Fibroblast of skin of back (primary cell): ENCODE results near the gene GALR1. TPM values are rescaled to one million over a fixed set of nuclear protein-coding genes. Genes with fewer than 3 reads are reported as not detected.
A peak's percentile ranks its signal among the peaks of the same experiment; 100 is the strongest.
"Not testable (repeated sequence)": the region's sequence is repeated elsewhere in the genome, so short reads cannot be mapped to it uniquely, and the experiment has no call there.

ENCODE experiments used
- DNase-seq: peaks from one replicate; pipeline ENCODE4 v3.0.0-alpha.2; 2013
- polyA plus RNA-seq, 2 experiments: library from polyadenylated mRNA; unstranded; fragments of 120-200 nt; gene quantifications; one replicate each; pipeline ENCODE4 v1.2.1, GENCODE V29; 2013; ENCODE audit not compliant: insufficient read length in 2 of 2

The GALR1 gene, protein sequence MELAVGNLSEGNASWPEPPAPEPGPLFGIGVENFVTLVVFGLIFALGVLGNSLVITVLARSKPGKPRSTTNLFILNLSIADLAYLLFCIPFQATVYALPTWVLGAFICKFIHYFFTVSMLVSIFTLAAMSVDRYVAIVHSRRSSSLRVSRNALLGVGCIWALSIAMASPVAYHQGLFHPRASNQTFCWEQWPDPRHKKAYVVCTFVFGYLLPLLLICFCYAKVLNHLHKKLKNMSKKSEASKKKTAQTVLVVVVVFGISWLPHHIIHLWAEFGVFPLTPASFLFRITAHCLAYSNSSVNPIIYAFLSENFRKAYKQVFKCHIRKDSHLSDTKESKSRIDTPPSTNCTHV
- polyA plus RNA-seq (2013, experiment 1 of 2; ENCODE audit: insufficient read length) = not detected
- polyA plus RNA-seq (2013, experiment 2 of 2; ENCODE audit: insufficient read length) = not detected

DNA sequence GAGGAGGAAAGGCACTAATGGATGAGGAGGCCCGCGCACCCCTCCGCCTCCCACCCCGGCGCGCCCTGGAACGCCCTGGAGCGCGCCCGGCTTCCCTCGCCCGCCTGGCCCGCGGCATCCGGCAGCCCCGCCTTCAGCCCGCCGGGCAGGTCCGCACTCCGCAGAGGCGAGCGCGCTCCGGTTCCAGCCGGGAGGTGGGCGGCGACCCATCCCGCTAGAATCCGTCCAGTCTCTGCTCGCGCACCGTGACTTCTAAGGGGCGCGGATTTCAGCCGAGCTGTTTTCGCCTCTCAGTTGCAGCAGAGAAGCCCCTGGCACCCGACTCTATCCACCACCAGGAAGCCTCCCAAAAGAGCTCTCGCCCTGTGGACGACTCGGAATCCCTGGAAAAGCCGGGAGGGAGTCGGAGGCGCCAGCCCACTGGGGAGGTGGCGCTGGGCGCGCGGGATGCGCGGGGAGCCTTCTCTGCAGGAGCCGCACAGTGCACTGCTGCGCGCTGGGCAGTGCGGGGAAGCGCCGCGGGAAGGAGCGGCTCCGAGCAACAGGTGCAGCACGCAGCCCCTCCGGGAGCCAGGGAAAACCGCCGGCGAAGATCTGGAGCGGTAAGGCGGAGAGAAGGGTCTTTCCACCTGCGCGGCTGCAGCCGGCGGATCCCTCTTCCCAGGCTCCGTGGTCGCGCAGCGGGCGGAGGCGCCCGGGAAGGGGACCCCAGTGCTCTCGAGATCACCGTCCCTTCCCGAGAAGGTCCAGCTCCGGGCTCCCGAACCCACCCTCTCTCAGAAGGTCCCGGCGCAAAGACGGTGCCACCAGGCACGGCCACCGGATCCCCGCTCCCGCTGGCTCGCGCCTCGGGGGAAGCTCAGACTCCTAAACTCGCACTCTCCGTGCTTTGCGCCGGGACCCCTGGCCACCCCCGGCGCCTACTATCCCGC is at the start of gene GALR1:
TSS of gene GALR1 (plus strand) at position 280 of the 932 bp plus-strand sequence. CDS start 701 bp downstream, outside the sequence.
- no peak for DNase-seq

DNA sequence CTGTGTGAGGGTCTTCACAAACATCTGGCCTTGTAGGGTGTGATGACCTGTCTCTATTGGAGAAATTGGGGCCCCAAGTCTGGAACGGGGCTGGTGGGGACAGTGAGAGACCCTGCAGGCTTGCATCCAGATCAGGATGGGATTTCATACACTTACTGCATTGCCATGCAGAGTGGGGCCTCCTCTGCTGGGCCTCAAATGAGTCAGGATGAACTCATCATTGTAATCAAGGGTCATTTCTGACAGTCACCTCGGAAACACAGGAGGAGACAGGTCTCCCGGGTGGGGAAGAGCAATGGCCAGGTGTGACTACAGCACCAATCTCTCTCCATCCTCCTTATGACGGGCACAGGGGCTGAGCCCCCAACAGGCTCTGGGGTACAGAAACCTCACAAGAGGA is 48.1 kb upstream of the GALR1 start:
- no peak for DNase-seq

DNA sequence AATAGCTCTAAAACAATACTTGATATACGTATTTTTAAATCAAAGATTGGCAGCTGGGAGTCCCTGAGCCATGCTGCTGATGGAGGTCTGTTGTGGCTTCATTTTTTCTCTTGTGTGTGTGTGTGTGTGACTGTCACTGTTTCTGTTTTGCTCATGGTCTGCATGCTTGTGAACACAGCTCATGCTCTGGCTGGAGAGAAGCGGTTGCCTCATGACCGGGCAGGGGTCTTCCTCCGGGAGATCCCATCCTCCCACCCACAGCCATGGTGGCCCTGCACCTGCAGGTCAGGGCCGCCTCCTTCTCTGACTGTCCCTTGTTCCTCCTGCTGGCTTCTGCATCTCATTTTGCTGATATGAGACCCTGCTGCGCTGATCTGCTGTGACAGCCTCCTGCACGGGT is 47.3 kb upstream of the GALR1 start:
- DNase-seq = no peak

DNA sequence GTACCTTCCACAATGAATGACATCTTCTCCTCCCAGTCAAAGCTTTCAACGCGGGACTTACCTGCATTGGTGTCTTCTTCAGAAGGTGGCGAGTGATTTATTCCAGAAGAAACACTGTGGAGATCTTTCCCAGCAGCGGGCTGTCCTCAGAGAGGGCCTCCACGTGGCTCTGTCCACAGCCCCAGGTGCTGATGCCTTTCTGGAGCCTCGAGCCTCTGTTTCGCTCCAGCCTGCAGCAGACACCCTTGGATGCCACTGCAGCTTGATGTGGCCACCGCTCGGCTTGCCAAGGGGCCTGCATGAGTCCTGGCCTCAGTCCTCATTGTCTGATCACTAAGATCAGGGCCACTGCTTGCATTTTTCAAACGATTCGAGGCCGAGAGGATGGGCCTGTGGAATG is 46.6 kb upstream of the GALR1 start:
- no peak for DNase-seq

DNA sequence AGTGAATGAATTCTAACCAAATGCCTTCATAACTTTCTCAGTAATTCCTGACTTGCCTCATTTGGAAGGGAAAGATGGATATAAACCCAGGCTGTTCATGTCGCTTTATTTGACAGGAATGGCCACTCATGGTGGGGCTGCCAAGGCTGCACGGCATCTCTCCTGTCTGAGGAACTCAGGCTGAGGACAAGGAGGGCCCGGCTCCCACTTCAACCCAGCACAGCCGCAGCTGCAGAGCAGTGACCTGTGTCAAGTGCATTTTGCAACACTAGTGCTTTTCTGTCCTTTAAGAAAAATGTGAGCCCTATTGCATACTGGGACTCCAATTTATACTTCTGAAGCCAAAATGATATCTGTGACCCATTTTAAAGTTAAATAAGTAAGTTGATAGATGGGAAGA is 45.8 kb upstream of the GALR1 start:
- no peak for DNase-seq

DNA sequence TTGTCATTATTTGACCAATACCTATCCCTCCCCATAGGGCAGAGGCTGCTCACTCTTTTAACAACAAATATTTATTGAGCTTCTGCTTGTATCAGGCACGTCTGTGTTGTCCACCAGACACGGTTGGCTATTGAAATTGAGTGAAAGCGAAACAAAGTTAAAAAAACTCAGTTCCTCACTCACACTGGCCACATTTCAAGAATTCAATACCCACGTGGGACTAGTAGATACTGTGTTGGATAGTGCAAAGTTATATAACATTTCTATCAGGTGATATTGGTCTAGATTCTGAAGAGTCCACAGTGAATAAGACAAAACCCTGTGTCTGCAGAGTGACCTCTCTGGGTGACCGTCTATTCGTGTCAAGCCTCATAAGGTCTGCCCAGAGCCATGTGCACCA is 43.9 kb upstream of the GALR1 start:
- DNase-seq = no peak

DNA sequence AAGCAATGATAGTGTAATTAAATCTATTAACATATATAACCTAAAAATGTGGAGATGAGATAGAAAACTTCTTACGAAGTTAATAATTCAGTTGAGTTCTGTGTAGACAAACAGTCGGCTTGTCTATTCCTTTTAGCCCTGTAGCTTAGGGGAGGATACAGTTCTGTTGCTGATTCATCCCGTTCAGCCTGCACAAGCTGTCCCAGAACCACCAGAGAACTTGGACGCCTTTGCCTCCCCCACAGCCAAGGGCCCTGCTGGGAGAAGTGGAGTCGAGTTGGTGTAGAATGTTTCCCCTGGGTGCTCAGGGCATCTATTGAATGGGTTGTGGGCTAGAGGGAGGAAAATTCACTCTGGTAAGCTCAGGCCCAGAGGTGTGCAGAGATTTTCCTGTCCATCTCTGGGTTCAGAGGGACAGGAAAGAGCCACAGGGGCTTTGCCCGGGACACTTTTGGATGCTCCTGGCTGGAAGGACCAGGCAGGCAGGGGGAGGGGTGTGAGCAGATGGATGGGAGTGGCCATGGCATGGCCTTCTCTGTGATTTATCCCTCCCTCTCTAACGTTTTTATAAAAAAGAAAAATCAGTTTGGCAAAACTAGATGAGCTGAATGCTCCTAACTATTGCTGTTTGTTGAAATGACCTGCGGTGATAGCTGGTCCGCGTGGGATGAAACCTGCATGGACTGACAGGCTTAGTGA is 42.8 kb upstream of the GALR1 start:
- DNase-seq = peak; percentile 65

DNA sequence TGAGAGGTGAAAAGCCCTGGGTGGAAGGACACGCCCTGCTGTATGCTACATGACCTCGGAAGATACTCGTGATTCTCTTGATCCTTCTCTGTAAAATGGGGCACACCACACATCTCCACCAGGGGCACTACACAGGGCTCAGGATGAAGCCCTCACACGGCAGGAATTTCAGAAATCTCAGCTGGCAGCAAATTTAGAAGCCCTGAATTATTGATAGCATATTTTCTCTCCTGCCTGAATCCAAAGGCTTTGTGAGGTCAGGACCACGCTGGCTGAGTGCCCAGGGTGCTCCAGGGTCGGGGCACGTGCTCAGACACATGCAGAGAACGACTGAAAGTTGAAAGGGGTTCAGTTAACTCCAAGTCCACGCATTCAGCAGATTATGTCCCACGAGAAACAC is 42.1 kb upstream of the GALR1 start:
- DNase-seq = peak; percentile 84

DNA sequence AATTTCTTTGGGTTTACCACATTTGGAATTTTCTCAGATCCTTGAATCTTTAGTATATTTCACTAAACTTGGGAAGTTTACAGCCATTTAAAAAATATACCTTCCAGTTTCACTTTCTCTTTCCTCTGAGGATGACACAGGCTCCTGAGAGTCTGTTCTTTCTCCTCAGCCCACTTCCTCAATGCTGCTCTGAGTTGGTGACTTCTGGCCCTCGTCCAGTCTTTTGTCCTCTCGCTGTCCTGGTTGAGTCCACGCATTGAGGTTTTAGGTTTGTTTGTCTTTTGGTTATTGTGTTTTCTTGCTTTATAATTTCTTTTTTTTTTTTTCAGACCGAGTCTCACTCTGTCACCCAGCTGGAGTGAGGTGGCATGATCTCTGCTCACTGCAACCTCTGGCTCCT is 40.7 kb upstream of the GALR1 start:
- peak; percentile 65 for DNase-seq

DNA sequence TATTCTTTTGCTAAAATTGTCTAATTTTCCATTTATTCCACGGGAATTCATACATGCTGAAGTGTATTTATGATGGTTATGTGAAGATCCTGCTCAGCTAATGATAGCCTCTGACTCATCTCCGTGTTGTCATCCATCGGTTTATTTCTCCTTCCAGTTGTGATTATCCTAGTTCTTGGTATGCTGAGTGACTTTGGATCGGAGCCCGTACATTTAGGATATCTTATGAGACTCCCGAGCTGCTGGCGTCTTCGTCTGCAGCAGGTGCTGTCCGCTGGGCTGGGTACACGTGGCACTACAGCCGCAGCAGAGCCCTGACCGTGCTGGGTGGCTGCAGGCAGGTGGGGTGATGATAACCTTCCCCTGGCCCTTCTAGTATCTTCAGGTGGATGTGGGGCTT is 40.1 kb upstream of the GALR1 start:
- DNase-seq = peak; percentile 58

DNA sequence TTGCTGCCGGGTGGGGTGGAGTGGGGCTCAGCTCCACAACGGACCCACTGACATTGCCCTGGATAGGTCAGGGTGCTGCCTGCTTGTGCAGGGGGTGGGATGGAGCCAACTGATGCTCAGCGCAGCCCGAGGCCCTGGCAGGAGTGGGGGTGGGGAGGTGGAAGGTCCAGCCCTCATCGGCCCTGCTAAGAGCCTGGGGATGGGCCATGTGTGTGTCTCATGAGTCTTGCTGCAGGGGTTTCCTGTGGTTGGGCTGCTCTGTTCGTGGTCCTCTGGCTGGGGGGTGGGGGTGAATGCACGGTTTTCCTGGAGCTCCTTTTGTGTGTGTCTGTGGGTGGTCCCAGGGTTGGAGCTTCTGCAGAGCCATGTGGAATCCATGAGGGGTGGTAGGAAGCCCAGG is 39.4 kb upstream of the GALR1 start:
- DNase-seq = peak; percentile 26

DNA sequence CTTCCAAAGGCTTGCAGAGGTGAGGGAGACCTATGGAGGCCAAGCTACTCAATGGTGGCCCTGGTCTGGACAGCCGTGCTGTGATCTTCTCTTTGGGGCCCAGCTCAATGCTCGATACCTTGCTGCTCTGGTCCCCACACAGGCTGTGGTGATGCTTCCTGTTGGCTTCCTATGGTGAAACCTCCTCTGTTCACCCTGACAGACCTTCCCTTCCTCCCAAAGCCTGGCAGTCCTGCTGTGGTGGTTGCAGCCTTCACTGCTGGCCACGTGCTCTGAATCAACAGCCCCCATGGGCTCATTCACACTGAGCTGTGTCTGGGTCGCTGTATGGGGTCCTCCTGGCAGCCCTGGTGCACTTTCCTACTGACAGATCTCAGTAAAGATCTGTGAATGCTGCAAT is 31.0 kb upstream of the GALR1 start:
- DNase-seq = no peak

DNA sequence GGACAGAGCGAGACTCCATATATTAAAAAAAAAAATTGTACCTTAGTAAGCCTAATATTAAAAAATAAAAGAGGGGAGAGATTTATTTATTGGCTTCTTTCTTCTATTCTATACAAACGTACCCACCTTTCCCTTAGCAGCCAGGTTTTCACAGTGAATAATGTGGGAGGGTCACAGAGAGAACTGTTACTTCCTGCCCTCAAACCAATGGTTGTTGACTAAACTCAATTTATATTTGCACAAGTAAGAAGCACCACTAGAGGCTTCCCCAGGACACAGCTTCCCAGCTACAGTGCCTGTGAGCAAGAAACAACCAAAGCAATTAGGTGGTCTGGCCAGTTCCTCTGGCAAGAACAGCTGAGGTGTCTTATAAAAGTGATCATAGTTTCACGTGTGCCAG is 28.9 kb upstream of the GALR1 start:
- no peak for DNase-seq

DNA sequence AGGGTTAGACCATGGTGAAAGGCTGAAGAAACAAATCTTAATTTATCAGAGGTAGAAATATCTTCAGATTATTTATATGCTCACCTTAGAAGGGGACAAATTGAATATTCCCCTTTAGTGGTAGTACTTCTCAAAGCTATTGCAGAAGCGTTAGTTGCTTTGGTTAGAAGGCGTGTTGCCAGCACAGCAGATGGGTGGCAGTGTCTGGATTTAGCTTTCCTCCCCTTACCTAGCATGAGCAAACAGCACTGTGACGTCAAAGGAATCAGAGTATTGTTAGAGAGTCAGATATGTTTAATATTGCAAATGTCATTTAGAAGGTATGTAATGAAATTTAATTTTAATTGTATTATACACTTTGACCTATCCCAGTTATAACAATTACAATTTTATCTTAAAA is 27.2 kb upstream of the GALR1 start:
- no peak for DNase-seq

DNA sequence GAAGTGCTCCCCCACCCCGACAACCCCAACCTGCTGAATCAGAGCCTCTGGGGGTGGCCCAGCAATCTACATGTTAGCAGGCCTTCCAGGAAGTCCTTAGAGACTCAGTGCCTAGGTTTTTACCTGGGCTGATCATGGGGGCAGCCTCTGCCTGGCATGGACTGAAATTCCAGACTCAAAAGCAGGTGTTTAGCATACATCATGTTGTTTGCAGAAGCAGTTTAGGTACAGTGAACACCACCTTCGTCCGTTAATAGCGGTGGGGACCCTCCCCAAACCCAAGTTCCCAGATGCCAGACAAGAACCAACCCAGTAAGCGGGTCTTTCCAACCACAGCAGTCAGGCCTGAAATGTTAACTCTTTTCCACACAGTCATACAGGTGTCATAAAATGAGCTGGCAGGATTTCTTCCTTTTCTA is 26.4 kb upstream of the GALR1 start:
- no peak for DNase-seq

DNA sequence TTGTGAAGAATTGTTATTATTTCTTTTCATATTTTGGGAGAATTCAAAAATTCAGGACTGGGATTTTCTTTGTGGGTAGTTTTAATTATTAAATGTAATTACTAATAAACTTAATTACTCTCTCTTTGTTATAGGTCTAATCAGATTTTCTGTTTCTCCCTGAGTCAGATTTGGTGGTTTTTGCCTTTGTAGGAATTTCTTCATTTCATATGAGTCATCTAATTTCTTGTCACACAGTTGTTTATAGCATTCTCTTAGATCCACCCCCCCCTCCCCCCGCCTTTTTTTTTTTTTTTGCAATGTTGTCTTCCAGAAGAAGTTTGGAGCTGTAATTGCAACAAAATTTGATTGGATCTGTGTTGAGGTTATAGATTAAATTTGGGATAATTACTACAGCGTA is 26.0 kb upstream of the GALR1 start:
- DNase-seq = no peak

DNA sequence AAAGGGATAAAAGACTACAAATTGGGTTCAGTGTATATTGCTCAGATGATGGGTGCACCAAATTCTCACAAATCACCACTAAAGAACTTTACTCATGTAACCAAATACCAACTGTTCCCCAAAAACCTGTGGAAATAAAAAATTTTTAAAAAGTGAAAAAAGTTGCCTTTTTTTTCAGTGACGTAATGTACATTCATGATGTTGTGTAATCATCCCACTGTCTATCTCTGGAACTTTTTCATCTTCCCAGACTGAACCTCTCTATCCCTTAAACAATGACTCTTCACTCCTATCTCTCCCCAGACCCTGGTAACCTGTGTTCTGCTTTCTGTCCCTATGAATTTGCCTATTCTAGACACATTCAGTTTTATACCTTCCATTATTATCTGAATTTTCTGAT is 19.0 kb upstream of the GALR1 start:
- DNase-seq = no peak

DNA sequence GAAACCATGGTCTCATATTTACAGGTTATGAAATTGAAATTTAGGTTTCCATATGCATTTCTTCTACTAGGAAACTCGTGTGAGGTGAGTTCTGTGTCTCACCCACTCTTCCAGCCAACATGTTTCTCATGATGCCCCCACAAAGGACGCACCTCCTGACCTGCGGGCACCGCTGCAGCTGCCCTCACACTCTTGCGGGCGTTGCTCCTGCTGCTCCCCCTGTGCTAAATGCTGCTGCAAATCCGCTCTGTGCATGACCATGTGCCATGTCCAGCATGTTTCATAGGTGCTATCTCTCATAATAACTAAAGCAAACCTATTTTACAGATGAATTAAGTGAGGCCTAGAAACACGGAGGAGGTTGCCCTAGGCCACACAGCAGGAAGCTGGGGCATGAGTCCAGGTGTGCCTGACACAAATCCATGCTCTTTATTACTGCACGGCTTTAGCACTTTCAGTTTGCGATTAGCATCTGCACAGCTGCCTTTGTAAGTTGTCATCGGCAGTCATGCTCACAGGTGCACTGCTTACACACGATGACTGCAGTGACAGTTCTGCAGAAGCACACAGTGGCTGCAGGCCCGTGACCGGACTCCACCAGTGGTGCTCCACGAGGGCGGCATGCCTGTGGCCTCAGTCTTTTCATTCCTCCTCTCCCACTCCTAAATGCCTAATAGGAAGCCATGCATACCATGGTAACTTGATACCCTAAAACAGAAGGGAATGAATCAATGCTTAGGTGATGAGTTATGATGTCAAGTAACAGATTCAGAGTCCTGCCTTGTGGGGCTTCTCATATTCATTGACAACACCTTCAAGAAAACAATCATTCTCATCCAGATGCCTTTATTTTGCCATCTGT is 14.9 kb upstream of the GALR1 start:
- DNase-seq = no peak

DNA sequence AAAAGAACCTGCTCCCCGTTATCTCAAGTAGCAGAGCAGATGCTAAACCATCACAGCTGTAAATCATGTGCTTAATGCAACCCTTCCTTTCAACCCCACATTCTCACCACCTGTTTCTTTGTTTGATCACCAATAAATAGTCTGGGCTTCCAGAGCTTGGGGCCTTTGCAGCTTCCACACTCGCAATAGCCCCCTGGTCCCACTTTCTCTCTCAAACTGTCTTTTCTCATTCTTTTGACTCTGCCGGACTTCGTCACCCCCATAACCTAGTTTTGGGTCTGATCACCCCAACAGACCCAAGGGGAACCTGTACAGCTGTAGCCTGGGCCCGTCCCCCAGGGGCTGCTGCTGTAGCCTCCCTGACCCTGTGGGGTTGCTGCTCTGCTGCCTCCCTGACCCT is 10.4 kb upstream of the GALR1 start:
- not testable (repeated sequence) for DNase-seq

DNA sequence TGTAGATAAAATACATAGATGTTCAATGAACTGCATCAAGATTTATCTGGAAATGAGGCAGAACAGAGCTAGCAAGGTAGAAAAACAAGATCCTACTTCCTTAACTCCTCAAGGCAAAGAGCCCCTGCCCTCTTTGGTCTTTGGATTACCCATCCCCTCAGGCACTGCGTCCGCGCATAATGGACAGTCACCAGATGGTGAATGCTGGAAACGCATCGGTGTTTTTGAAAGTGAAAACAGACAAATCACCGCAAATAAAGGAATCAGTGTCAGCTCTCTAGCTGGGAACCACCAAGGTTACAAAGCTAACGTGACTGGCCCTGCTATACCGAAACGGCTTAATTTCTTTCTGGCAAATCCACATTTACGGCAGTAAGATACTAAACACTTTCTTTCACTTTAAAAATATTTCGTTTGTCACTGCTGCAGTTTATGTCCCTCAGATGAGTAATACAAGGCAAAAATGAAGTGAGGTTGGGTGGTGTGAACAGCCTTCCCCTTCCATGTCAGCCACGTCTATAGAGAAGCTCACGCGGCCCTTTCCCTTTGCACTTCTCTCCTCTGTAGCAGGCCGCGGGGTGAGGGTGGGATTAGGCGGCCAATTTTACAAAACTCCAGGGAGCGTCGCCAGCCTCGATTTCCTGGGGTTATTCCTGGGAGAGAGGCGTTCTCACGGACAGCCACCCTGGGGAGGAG is 627 bp upstream of the GALR1 start:
- DNase-seq = no peak

DNA sequence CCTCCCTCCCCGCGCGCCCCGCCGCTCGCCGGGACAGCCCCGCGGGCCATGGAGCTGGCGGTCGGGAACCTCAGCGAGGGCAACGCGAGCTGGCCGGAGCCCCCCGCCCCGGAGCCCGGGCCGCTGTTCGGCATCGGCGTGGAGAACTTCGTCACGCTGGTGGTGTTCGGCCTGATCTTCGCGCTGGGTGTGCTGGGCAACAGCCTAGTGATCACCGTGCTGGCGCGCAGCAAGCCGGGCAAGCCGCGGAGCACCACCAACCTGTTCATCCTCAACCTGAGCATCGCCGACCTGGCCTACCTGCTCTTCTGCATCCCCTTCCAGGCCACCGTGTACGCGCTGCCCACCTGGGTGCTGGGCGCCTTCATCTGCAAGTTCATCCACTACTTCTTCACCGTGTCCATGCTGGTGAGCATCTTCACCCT is 865 bp downstream of the GALR1 start:
- no peak for DNase-seq
